A549 (cell line): ENCODE measurements around the gene TEX264.

Experiments
- BHLHE40 ChIP-seq: IDR thresholded peaks from 2 replicates; pipeline ENCODE4 v1.6.1; 2012; ENCODE audit warnings: low read depth, low read length, inconsistent platforms
- CTCF ChIP-seq: fragments of >200 bp; sonication (Bioruptor Twin); formaldehyde crosslinking; IDR thresholded peaks from 3 replicates; pipeline ENCODE4 v1.5.1; 2016
- EHMT2 ChIP-seq: fragments of 200-600 bp; sonication (generic); IDR thresholded peaks from 2 replicates; pipeline ENCODE4 v1.6.1; 2016; ENCODE audit warnings: antibody characterized with exemption, low read depth, mild to moderate bottlenecking, moderate library complexity
- EP300 ChIP-seq, 2 experiments: fragments of >200 bp; sonication (Bioruptor Twin); formaldehyde crosslinking; IDR thresholded peaks; 2 replicates in 1 of 2; 3 replicates in 1 of 2; pipeline ENCODE4 v1.6.1; 2016 to 2017
- GATA3 ChIP-seq: IDR thresholded peaks from 2 replicates; pipeline ENCODE4 v1.6.1; 2012; ENCODE audit warnings: borderline replicate concordance
- MYC ChIP-seq: IDR thresholded peaks from 2 replicates; pipeline ENCODE4 v1.6.1; 2012; ENCODE audit warnings: mild to moderate bottlenecking, inconsistent platforms, low read length, improper control_type of control experiment, borderline replicate concordance
- NR3C1 ChIP-seq: fragments of >200 bp; sonication (Bioruptor Twin); formaldehyde crosslinking; IDR thresholded peaks from 3 replicates; pipeline ENCODE4 v1.6.1; 2017
- POLR2A ChIP-seq: IDR thresholded peaks from 2 replicates; pipeline ENCODE4 v1.6.1; 2012; ENCODE audit warnings: mild to moderate bottlenecking, low read length
- RCOR1 ChIP-seq: fragments of 150-350 bp; IDR thresholded peaks from 2 replicates; pipeline ENCODE4 v1.6.1; 2014; ENCODE audit warnings: antibody characterized with exemption, low read length, low read depth
- RFX5 ChIP-seq: fragments of 450-650 bp; IDR thresholded peaks from 2 replicates; pipeline ENCODE4 v1.7.1; 2014; ENCODE audit warnings: antibody characterized with exemption, mild to moderate bottlenecking, moderate library complexity

- TF ChIP-seq POLR2A = no peak
- TF ChIP-seq MYC = no peak
- no peak for TF ChIP-seq RCOR1
- no peak for TF ChIP-seq RFX5
- no peak for TF ChIP-seq EP300 (IDR thresholded peaks at IDR 0.05)
- TF ChIP-seq CTCF = no peak
- TF ChIP-seq NR3C1 = no peak
- no peak for TF ChIP-seq EHMT2
- no peak for TF ChIP-seq BHLHE40
- no peak for TF ChIP-seq GATA3
These were observed 50.2 kb downstream of the TEX264 start for GRCh38 chr3:51721062-51721745.
